IPS-20b (cell line): ENCODE data around the gene GALNT16.

Experiments used
- H3K27ac ChIP-seq: one replicate; pipeline ENCODE4 v1.5.1; 2013; ENCODE audit warnings: low read length
- H3K27me3 ChIP-seq: 2 replicates; pipeline ENCODE4 v1.6.1; 2013; ENCODE audit warnings: mild to moderate bottlenecking, low read length, inconsistent platforms; ENCODE audit not compliant: insufficient read depth
- H3K36me3 ChIP-seq: 2 replicates; pipeline ENCODE4 v1.6.1; 2013; ENCODE audit warnings: low read depth, mild to moderate bottlenecking, inconsistent platforms, low read length, moderate library complexity; ENCODE audit not compliant: insufficient read depth
- H3K4me1 ChIP-seq: 2 replicates; pipeline ENCODE4 v1.6.1; 2013; ENCODE audit warnings: mild to moderate bottlenecking, control low read depth, inconsistent platforms, low read length, moderate library complexity; ENCODE audit not compliant: insufficient read depth
- H3K4me3 ChIP-seq: 2 replicates; pipeline ENCODE4 v1.5.1; 2013; ENCODE audit warnings: mild to moderate bottlenecking, low read length, inconsistent platforms
- H3K9ac ChIP-seq: 2 replicates; pipeline ENCODE4 v1.6.1; 2013; ENCODE audit warnings: low read depth, mild to moderate bottlenecking, inconsistent platforms, low read length, moderate library complexity
- H3K9me3 ChIP-seq: 2 replicates; pipeline ENCODE4 v1.6.1; 2013; ENCODE audit warnings: mild to moderate bottlenecking, low read depth, low read length, inconsistent platforms; ENCODE audit not compliant: insufficient read depth

Gene GALNT16

GRCh38 chr14:69332782-69333395, 72.9 kb downstream of the GALNT16 start:
- no peaks in the 10 kb centered on the region for H3K9me3 ChIP-seq
- H3K4me1 ChIP-seq, result no peaks in the 10 kb centered on the region
- H3K9ac ChIP-seq, result no peak overlapping the region
- no peaks in the 10 kb centered on the region for H3K27me3 ChIP-seq
- no peak overlapping the region for H3K27ac ChIP-seq
- H3K4me3 ChIP-seq, result no peak overlapping the region
- no peaks in the 10 kb centered on the region for H3K36me3 ChIP-seq

GRCh38 chr14:69333791-69334337, 73.9 kb downstream of the GALNT16 start:
- Histone ChIP-seq H3K4me3 (no peak overlapping the region), H3K9ac (no peak overlapping the region), H3K36me3 (no peaks in the 10 kb centered on the region), H3K9me3 (no peaks in the 10 kb centered on the region), H3K27me3 (no peaks in the 10 kb centered on the region), H3K4me1 (no peaks in the 10 kb centered on the region), H3K27ac (no peak overlapping the region)

GRCh38 chr14:69334576-69334975, 74.6 kb downstream of the GALNT16 start:
- Histone ChIP-seq H3K9ac (no peak overlapping the region), H3K27me3 (no peaks in the 10 kb centered on the region), H3K4me3 (no peak overlapping the region), H3K9me3 (no peaks in the 10 kb centered on the region), H3K4me1 (no peaks in the 10 kb centered on the region), H3K27ac (no peak overlapping the region), H3K36me3 (no peaks in the 10 kb centered on the region)

GRCh38 chr14:69335371-69335771, 75.4 kb downstream of the GALNT16 start:
- Histone ChIP-seq H3K27ac (no peak overlapping the region), H3K4me3 (no peak overlapping the region), H3K36me3 (no peaks in the 10 kb centered on the region), H3K4me1 (no peaks in the 10 kb centered on the region), H3K27me3 (no peaks in the 10 kb centered on the region), H3K9me3 (no peaks in the 10 kb centered on the region), H3K9ac (no peak overlapping the region)

- Histone ChIP-seq H3K36me3 (no peaks in the 10 kb centered on the region), H3K4me1 (no peaks in the 10 kb centered on the region), H3K4me3 (no peak overlapping the region), H3K27me3 (no peaks in the 10 kb centered on the region), H3K9me3 (no peaks in the 10 kb centered on the region), H3K9ac (no peak overlapping the region), H3K27ac (no peak overlapping the region)
Observed at GRCh38 chr14:69337984-69338383, 78.0 kb downstream of the GALNT16 start.

GRCh38 chr14:69339426-69339825, 79.5 kb downstream of the GALNT16 start:
- H3K27ac ChIP-seq, result no peak overlapping the region
- H3K4me3 ChIP-seq, result no peak overlapping the region
- no peaks in the 10 kb centered on the region for H3K4me1 ChIP-seq
- no peaks in the 10 kb centered on the region for H3K36me3 ChIP-seq
- H3K9me3 ChIP-seq, result no peaks in the 10 kb centered on the region
- H3K9ac ChIP-seq, result no peak overlapping the region
- H3K27me3 ChIP-seq, result no peaks in the 10 kb centered on the region

- H3K27me3 ChIP-seq, result no peaks in the 10 kb centered on the region
- H3K4me1 ChIP-seq, result no peaks in the 10 kb centered on the region
- H3K4me3 ChIP-seq, result no peak overlapping the region
- no peaks in the 10 kb centered on the region for H3K9me3 ChIP-seq
- no peak overlapping the region for H3K27ac ChIP-seq
- H3K9ac ChIP-seq, result no peak overlapping the region
- no peaks in the 10 kb centered on the region for H3K36me3 ChIP-seq
Observed at GRCh38 chr14:69342928-69343525, 83.1 kb downstream of the GALNT16 start.

- H3K36me3 ChIP-seq, result no peaks in the 10 kb centered on the region
- no peak overlapping the region for H3K9ac ChIP-seq
- H3K27ac ChIP-seq, result no peak overlapping the region
- no peaks in the 10 kb centered on the region for H3K9me3 ChIP-seq
- no peaks in the 10 kb centered on the region for H3K4me1 ChIP-seq
- no peaks in the 10 kb centered on the region for H3K27me3 ChIP-seq
- H3K4me3 ChIP-seq, result no peak overlapping the region
Observed at GRCh38 chr14:69344171-69344570, 84.2 kb downstream of the GALNT16 start.

- H3K9ac ChIP-seq, result no peak overlapping the region
- H3K27me3 ChIP-seq, result no peaks in the 10 kb centered on the region
- H3K27ac ChIP-seq, result no peak overlapping the region
- no peaks in the 10 kb centered on the region for H3K9me3 ChIP-seq
- H3K4me3 ChIP-seq, result no peak overlapping the region
- H3K4me1 ChIP-seq, result no peaks in the 10 kb centered on the region
- H3K36me3 ChIP-seq, result no peaks in the 10 kb centered on the region
Observed at GRCh38 chr14:69345402-69345801, 85.4 kb downstream of the GALNT16 start.

GRCh38 chr14:69346710-69347109, 86.8 kb downstream of the GALNT16 start:
- Histone ChIP-seq H3K4me1 (0 out of 2 replicates have a peak, but pooled peaks cover 2% of the 10 kb centered on the region), H3K36me3 (no peaks in the 10 kb centered on the region), H3K9me3 (no peaks in the 10 kb centered on the region), H3K4me3 (no peak overlapping the region), H3K27me3 (no peaks in the 10 kb centered on the region), H3K9ac (no peak overlapping the region), H3K27ac (no peak overlapping the region)

- H3K36me3 ChIP-seq, result no peaks in the 10 kb centered on the region
- H3K4me3 ChIP-seq, result no peak overlapping the region
- H3K9me3 ChIP-seq, result no peaks in the 10 kb centered on the region
- no peak overlapping the region for H3K27ac ChIP-seq
- no peak overlapping the region for H3K9ac ChIP-seq
- no peaks in the 10 kb centered on the region for H3K27me3 ChIP-seq
- 0 out of 2 replicates have a peak, but pooled peaks cover 2% of the 10 kb centered on the region for H3K4me1 ChIP-seq
Observed at GRCh38 chr14:69349091-69349777, 89.3 kb downstream of the GALNT16 start.

GRCh38 chr14:69350892-69351291, 90.9 kb downstream of the GALNT16 start:
- Histone ChIP-seq H3K9me3 (no peaks in the 10 kb centered on the region), H3K4me1 (0 out of 2 replicates have a peak, but pooled peaks cover 2% of the 10 kb centered on the region), H3K9ac (no peak overlapping the region), H3K27ac (no peak overlapping the region), H3K27me3 (no peaks in the 10 kb centered on the region), H3K4me3 (no peak overlapping the region), H3K36me3 (no peaks in the 10 kb centered on the region)
